NCI-H1417 treated with DMSO at 0.1 percent for 48 hours (cell line): ENCODE results near the gene LCP1.
"Not testable (repeated sequence)": the region's sequence is repeated elsewhere in the genome, so short reads cannot be mapped to it uniquely, and the experiment has no call there.

Experiments
- DNase-seq: peaks from one replicate; lab custom pipeline; 2025; lab: John Stamatoyannopoulos, UW

LCP1 gene

GRCh38 chr13:46181377-46181839, 569 bp downstream of the LCP1 start:
- DNase-seq = no peak

- no peak for DNase-seq
These were observed 1.8 kb downstream of the LCP1 start for GRCh38 chr13:46179969-46180763.

GRCh38 chr13:46179491-46179908, 2.5 kb downstream of the LCP1 start:
- DNase-seq = no peak

- DNase-seq = no peak
These were observed 3.2 kb downstream of the LCP1 start for GRCh38 chr13:46178821-46179220.

GRCh38 chr13:46178143-46178542, 3.8 kb downstream of the LCP1 start:
- DNase-seq = no peak

GRCh38 chr13:46176756-46177155, 5.2 kb downstream of the LCP1 start:
- no peak for DNase-seq

GRCh38 chr13:46173656-46174055, 8.3 kb downstream of the LCP1 start:
- no peak for DNase-seq

GRCh38 chr13:46172531-46172991, 9.4 kb downstream of the LCP1 start:
- DNase-seq = no peak

- no peak for DNase-seq
These were observed 10.2 kb downstream of the LCP1 start for GRCh38 chr13:46171739-46172138.

GRCh38 chr13:46171217-46171616, 10.8 kb downstream of the LCP1 start:
- DNase-seq = no peak

GRCh38 chr13:46170687-46171086, 11.3 kb downstream of the LCP1 start:
- DNase-seq = no peak

GRCh38 chr13:46170268-46170667, 11.7 kb downstream of the LCP1 start:
- DNase-seq = no peak

- no peak for DNase-seq
These were observed 12.2 kb downstream of the LCP1 start for GRCh38 chr13:46169758-46170157.

- DNase-seq = no peak
These were observed 13.2 kb downstream of the LCP1 start for GRCh38 chr13:46168783-46169182.

GRCh38 chr13:46168341-46168740, 13.6 kb downstream of the LCP1 start:
- DNase-seq = no peak

- no peak for DNase-seq
These were observed 14.9 kb downstream of the LCP1 start for GRCh38 chr13:46166947-46167610.

- no peak for DNase-seq
These were observed 15.8 kb downstream of the LCP1 start for GRCh38 chr13:46166224-46166584.

- no peak for DNase-seq
These were observed 16.3 kb downstream of the LCP1 start for GRCh38 chr13:46165485-46166223.

GRCh38 chr13:46164661-46165060, 17.3 kb downstream of the LCP1 start:
- DNase-seq = no peak

- not testable (repeated sequence) for DNase-seq
These were observed 19.2 kb downstream of the LCP1 start for GRCh38 chr13:46162741-46163140.

GRCh38 chr13:46160471-46161066, 21.4 kb downstream of the LCP1 start:
- DNase-seq = no peak

GRCh38 chr13:46160065-46160464, 21.9 kb downstream of the LCP1 start:
- no peak for DNase-seq
